Smooth muscle cell (in vitro differentiated cells): ENCODE results near the gene FRMD5. TPM values are rescaled to one million over a fixed set of nuclear protein-coding genes. Genes with fewer than 3 reads are reported as not detected.
"Not testable (repeated sequence)": the region's sequence is repeated elsewhere in the genome, so short reads cannot be mapped to it uniquely, and the experiment has no call there.

Experiments
- DNase-seq: peaks from one replicate; lab custom pipeline; 2025; ENCODE audit not compliant: unreplicated experiment; lab: John Stamatoyannopoulos, UW
- H2AFZ ChIP-seq: fragments of 200-600 bp; sonication (generic); 2 replicates; pipeline ENCODE4 v1.6.0; 2016; ENCODE audit warnings: antibody characterized with exemption, low read depth, mild to moderate bottlenecking
- H3F3A ChIP-seq: fragments of 200-600 bp; sonication (generic); 2 replicates; pipeline ENCODE4 v1.6.0; 2017; ENCODE audit warnings: antibody characterized with exemption, low read depth
- H3K27ac ChIP-seq: fragments of 200-600 bp; sonication (generic); 2 replicates; pipeline ENCODE4 v1.5.1; 2016; ENCODE audit warnings: low read depth, mild to moderate bottlenecking
- H3K27me3 ChIP-seq: fragments of 200-600 bp; sonication (generic); 2 replicates; pipeline ENCODE4 v1.6.1; 2016; ENCODE audit warnings: low read depth, mild to moderate bottlenecking
- H3K36me3 ChIP-seq: fragments of 200-600 bp; sonication (generic); 2 replicates; pipeline ENCODE4 v1.5.1; 2016; ENCODE audit warnings: low read depth
- H3K4me1 ChIP-seq: fragments of 200-600 bp; sonication (generic); 2 replicates; pipeline ENCODE4 v1.5.1; 2016; ENCODE audit warnings: low read depth
- H3K4me2 ChIP-seq: fragments of 200-600 bp; sonication (generic); 2 replicates; pipeline ENCODE4 v1.6.0; 2016; ENCODE audit warnings: mild to moderate bottlenecking
- H3K4me3 ChIP-seq: fragments of 200-600 bp; sonication (generic); 2 replicates; pipeline ENCODE4 v1.5.1; 2016; ENCODE audit warnings: mild to moderate bottlenecking
- H3K79me2 ChIP-seq: fragments of 200-600 bp; sonication (generic); 2 replicates; pipeline ENCODE4 v1.6.0; 2016; ENCODE audit warnings: low read depth, mild to moderate bottlenecking
- H3K9ac ChIP-seq: fragments of 200-600 bp; sonication (generic); 2 replicates; pipeline ENCODE4 v1.6.0; 2016; ENCODE audit warnings: low read depth
- H3K9me3 ChIP-seq: fragments of 200-600 bp; sonication (generic); replicated peaks from 2 replicates; pipeline ENCODE4 v1.5.1; 2016; ENCODE audit warnings: low read depth
- H4K20me1 ChIP-seq: fragments of 200-600 bp; sonication (generic); 2 replicates; pipeline ENCODE4 v1.6.0; 2016; ENCODE audit warnings: low read depth
- CTCF ChIP-seq: fragments of 200-600 bp; sonication (generic); IDR thresholded peaks from 2 replicates; pipeline ENCODE4 v1.5.1; 2017; ENCODE audit warnings: borderline replicate concordance, mild to moderate bottlenecking, antibody characterized with exemption; ENCODE audit not compliant: insufficient read depth, poor library complexity, severe bottlenecking
- WGBS: methylation state at CpG from one replicate; pipeline ENCODE4 v1.1.7; 2016; ENCODE audit warnings: low lambda C conversion rate; 5-methylcytosine and 5-hydroxymethylcytosine counted together
- polyA plus RNA-seq: library from polyadenylated mRNA; unstranded; fragments of >200 nt; fragmentation: Nextera tagmentation; extraction: Ambion mirVana; gene quantifications from 2 replicates; pipeline ENCODE4 v1.2.1, GENCODE V29; 2016
- total RNA-seq: library from RNA; depleted of rRNA; stranded (reverse); fragments of >200 nt; gene quantifications from 2 replicates; pipeline ENCODE4 v1.2.3, GENCODE V29; 2014

The FRMD5 gene
- total and polyA plus RNA-seq, 2 experiments from 2014 or later, result 0.46 to 7.2 TPM

- Histone ChIP-seq H3K4me1 (peaks cover 5% of the 10 kb centered on the region), H2AFZ (no peak overlapping the region), H3K27ac (no peak overlapping the region), H3K27me3 (no peaks in the 10 kb centered on the region), H3K36me3 (no peaks in the 10 kb centered on the region), H3K79me2 (no peaks in the 10 kb centered on the region), H3K9ac (no peak overlapping the region), H3K4me2 (no peak overlapping the region), H3F3A (no peaks in the 10 kb centered on the region), H3K9me3 (no peaks in the 10 kb centered on the region), H4K20me1 (no peaks in the 10 kb centered on the region), H3K4me3 (no peak overlapping the region)
- TF ChIP-seq CTCF, result no peak
- DNase-seq, result no peak
- WGBS, result 88% methylated on average over 1 of the region's 1 CpG
Measured at GRCh38 chr15:44033894-44034293, 161.2 kb downstream of the FRMD5 start.

GRCh38 chr15:44032820-44033219, 162.3 kb downstream of the FRMD5 start:
- DNase-seq, H3K4me3 ChIP-seq, H3K4me2 ChIP-seq, H3K27me3 ChIP-seq, H3K9ac ChIP-seq, H3K36me3 ChIP-seq, H3K27ac ChIP-seq, H3K9me3 ChIP-seq, H3F3A ChIP-seq, H3K4me1 ChIP-seq, H3K79me2 ChIP-seq, H4K20me1 ChIP-seq, H2AFZ ChIP-seq: not testable (repeated sequence)

- no peaks in the 10 kb centered on the region for H3K27me3 ChIP-seq
- H3K27ac ChIP-seq, result peak overlapping the region; percentile 4
- 67% methylated on average over 2 of the region's 2 CpGs for WGBS
- no peak for TF ChIP-seq CTCF
- peak overlapping the region; percentile 7 for H2AFZ ChIP-seq
- no peak overlapping the region for H3K9ac ChIP-seq
- H3K4me2 ChIP-seq, result peak overlapping the region; percentile 45
- no peaks in the 10 kb centered on the region for H4K20me1 ChIP-seq
- no peak overlapping the region for H3K4me3 ChIP-seq
- H3K9me3 ChIP-seq, result no peaks in the 10 kb centered on the region
- H3F3A ChIP-seq, result no peaks in the 10 kb centered on the region
- DNase-seq, result no peak
- H3K36me3 ChIP-seq, result no peaks in the 10 kb centered on the region
- H3K79me2 ChIP-seq, result no peaks in the 10 kb centered on the region
- H3K4me1 ChIP-seq, result no peaks in the 10 kb centered on the region
Measured at GRCh38 chr15:44029940-44030568, 165.0 kb downstream of the FRMD5 start.

GRCh38 chr15:44029003-44029402, 166.1 kb downstream of the FRMD5 start:
- Histone ChIP-seq H3K9me3 (no peaks in the 10 kb centered on the region), H3K36me3 (no peaks in the 10 kb centered on the region), H3K4me3 (no peak overlapping the region), H4K20me1 (no peaks in the 10 kb centered on the region), H3F3A (no peaks in the 10 kb centered on the region), H3K9ac (no peak overlapping the region), H3K27me3 (no peaks in the 10 kb centered on the region), H2AFZ (no peak overlapping the region), H3K4me1 (no peaks in the 10 kb centered on the region), H3K4me2 (no peak overlapping the region), H3K27ac (no peak overlapping the region), H3K79me2 (no peaks in the 10 kb centered on the region)
- WGBS, result 73% methylated on average over 2 of the region's 2 CpGs
- no peak for TF ChIP-seq CTCF
- no peak for DNase-seq
